NCI-H128 (cell line): ENCODE data around the gene CCPG1.
"Not testable (repeated sequence)": the region's sequence is repeated elsewhere in the genome, so short reads cannot be mapped to it uniquely, and the experiment has no call there.

Experiments used
- DNase-seq: peaks from one replicate; lab custom pipeline; 2025; ENCODE audit not compliant: unreplicated experiment; lab: John Stamatoyannopoulos, UW

CCPG1 gene

GRCh38 chr15:55408012-55408928 is at the start of gene CCPG1, which contains the start of gene PIERCE2:
Gene CCPG1, minus strand, starts transcription at chr15:55408359. Its CDS starts 18,935 bp downstream, at chr15:55389424.
Gene PIERCE2, plus strand, starts transcription at chr15:55408495. Its CDS starts 274 bp downstream, at chr15:55408769.
- DNase-seq, result peak; percentile 68

GRCh38 chr15:55457401-55458022 is 49.4 kb upstream of the CCPG1 start:
- DNase-seq, result no peak

GRCh38 chr15:55447030-55447394 is 38.9 kb upstream of the CCPG1 start:
- not testable (repeated sequence) for DNase-seq

- not testable (repeated sequence) for DNase-seq
Measured at GRCh38 chr15:55446379-55447029, 38.3 kb upstream of the CCPG1 start.

- DNase-seq, result not testable (repeated sequence)
Measured at GRCh38 chr15:55445936-55446335, 37.8 kb upstream of the CCPG1 start.

GRCh38 chr15:55443141-55443540 is 35.0 kb upstream of the CCPG1 start:
- DNase-seq, result not testable (repeated sequence)

- DNase-seq, result no peak
Measured at GRCh38 chr15:55434989-55435825, 27.0 kb upstream of the CCPG1 start.

GRCh38 chr15:55422089-55422488 is 13.9 kb upstream of the CCPG1 start:
- no peak for DNase-seq

GRCh38 chr15:55420171-55420866 is 12.2 kb upstream of the CCPG1 start:
- DNase-seq, result no peak

- DNase-seq, result not testable (repeated sequence)
Measured at GRCh38 chr15:55417678-55418077, 9.5 kb upstream of the CCPG1 start.

GRCh38 chr15:55408976-55409375 is 817 bp upstream of the CCPG1 start:
- DNase-seq, result not testable (repeated sequence)

- DNase-seq, result no peak
Measured at GRCh38 chr15:55407498-55408011, 604 bp downstream of the CCPG1 start.

GRCh38 chr15:55403531-55403930 is 4.6 kb downstream of the CCPG1 start:
- DNase-seq, result no peak

- DNase-seq, result no peak
Measured at GRCh38 chr15:55402707-55403106, 5.5 kb downstream of the CCPG1 start.

- DNase-seq, result no peak
Measured at GRCh38 chr15:55401786-55402246, 6.3 kb downstream of the CCPG1 start.

GRCh38 chr15:55400050-55400449 is 8.1 kb downstream of the CCPG1 start:
- DNase-seq, result not testable (repeated sequence)

- DNase-seq, result no peak
Measured at GRCh38 chr15:55398243-55398642, 9.9 kb downstream of the CCPG1 start.

- DNase-seq, result no peak
Measured at GRCh38 chr15:55394694-55395093, 13.5 kb downstream of the CCPG1 start.

GRCh38 chr15:55389264-55389607 is 18.9 kb downstream of the CCPG1 start:
- DNase-seq, result no peak

- no peak for DNase-seq
Measured at GRCh38 chr15:55387027-55387426, 21.1 kb downstream of the CCPG1 start.
